GM18526 (cell line): ENCODE measurements around the gene CELSR1.

ENCODE experiments used
- POLR2A ChIP-seq: IDR thresholded peaks from 3 replicates; pipeline ENCODE4 v1.6.1; 2011; ENCODE audit not compliant: insufficient read length; ENCODE audit errors: extremely low read depth

CELSR1 gene

DNA sequence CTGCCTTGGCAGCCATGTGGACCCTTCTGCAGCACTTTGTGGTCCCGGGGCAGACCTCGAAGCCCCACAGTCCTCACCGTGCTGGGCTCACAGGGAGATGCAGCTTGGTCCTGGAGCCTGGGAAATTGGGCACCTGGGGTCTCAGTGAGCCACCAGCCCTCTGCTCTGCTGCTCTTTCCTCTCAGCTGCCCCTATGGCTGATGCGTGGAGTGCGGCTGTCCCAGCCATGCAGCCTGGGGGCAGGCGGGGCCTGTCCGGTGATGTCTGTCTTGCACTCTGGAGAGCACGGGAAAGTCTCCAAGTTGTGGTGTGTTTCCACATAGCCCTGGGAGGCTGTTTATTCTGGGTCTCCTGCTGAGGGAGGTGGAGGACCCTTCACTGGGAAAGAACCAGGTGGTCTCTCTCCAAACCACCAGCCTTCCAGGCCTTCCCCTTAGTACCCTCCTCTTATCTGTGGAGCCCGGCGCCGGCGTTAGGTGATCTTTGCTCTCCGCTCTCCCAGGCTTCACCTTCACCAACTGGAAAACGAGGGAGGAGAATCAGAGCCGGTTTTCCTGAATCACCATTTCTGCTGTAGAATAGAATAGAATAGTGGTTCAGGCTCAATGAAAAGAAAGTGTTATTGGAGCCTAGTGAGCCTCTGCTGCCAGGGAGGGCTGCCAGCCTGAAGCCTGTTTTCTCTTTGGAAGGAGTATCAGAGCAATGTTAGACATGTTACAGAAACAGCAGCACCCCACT lies 41.6 kb upstream of the CELSR1 start:
- TF ChIP-seq POLR2A: no peak

DNA sequence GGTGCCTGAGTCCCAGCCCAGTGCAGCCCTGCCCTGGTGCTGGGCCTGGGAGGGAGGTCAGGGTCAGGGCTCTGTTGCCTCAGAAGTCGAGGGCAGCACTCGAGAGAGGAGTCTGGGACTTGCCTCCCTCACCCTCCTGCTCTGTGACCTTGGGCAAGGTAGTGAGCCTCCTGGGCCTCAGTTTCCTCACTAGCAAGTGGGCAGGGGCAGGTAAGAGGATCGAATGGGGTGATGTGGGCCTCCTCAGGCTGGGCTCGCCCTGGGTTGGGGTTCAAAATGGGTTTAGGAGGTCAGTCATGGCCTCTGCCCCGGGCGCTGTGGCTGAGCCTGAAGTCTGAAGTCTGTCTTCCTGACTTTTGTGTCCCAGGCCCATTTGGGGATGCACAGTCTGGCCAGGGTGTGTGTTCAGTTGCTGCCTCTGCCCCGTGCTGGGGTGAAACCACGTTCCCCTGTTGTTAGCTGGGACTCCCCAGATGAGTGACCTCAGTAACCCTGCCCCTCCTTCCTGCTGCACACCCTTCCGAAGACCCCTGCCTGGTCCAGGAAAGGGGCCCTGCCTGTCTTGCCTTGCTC lies 40.9 kb upstream of the CELSR1 start:
- no peak for TF ChIP-seq POLR2A

DNA sequence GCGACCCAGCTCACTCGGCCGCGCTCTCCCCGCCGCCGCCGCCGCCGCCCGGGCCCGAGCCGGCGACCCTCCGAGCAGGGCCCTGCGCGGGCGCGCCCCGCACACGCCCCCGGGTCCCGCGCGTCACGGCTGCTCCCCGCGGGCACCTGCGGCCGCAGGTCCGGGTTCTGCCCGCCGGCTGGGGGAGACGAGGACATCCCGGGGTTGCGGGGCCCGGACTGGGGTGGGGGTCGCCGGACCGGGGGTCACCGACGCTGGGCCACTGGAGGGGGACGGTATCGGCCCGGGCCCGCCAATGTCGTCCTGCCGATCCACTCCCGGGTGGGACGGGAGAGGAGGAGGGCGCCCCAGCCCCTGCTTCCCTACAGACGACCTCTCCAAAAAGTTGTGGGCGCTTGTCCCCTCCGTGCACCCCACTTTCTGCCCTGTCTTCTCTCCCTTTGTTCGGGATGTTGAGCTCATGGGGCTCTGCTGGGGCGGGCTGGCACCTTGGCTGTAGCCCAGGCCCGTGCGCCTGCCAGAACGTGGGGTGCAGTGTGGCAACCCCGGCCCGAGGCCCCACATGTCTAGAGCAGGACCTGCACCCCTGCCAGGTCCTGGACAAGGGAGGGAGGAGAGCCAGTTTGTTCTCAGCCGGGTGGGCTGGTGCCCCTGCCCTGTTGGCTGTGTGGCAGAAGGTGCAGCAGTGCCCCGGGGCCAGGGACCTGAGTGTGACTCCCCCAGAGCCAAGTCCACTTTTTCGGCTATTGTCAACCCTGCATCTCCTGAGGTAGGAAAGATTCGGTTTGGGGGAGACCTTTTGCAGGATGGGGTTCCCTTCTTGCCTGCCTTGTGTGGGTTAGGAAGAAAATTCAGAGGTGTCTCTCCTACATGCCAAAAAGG lies 40.2 kb upstream of the CELSR1 start:
- no peak for TF ChIP-seq POLR2A

DNA sequence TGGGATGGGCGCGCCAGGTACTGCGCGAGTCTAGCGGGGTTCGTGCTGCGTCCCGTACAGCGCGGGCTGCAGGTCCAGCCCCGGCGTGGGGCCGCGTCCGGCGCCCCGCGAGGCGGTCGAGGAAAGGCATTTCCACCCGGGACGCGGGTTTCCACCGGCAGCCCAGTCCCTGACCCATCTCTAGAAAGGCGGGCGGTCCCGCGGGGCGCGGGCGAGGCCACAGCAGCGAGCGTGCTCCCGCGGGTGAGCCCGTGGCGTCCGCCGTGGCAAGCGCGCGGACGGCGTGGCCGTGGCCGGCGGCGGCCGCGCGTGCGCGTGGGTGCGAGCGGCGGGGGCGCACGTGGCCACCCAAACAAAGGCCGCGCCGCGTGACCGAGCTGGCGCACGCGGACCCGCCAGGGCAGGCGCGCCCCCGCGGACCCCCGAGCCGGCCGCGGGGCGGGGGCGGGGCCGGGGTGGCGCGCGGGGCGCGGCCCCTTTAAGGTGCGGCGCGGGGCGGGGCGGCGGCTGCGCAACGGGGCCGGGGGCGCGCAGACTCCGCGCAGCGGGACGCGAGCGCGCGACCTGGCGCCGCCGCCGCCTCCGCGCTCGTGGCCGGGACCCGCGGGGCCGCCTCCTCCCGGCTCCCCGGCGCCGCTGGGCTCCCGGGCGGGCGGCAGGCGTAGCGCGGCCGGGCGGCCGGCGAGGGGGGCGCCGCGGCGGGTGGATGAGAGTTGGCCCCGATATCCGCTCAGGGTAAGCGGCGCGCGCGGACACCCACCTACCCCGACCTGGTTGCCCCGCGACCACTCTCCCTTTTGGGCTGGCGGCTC lies 39.3 kb upstream of the CELSR1 start:
- TF ChIP-seq POLR2A: peak; percentile 21

DNA sequence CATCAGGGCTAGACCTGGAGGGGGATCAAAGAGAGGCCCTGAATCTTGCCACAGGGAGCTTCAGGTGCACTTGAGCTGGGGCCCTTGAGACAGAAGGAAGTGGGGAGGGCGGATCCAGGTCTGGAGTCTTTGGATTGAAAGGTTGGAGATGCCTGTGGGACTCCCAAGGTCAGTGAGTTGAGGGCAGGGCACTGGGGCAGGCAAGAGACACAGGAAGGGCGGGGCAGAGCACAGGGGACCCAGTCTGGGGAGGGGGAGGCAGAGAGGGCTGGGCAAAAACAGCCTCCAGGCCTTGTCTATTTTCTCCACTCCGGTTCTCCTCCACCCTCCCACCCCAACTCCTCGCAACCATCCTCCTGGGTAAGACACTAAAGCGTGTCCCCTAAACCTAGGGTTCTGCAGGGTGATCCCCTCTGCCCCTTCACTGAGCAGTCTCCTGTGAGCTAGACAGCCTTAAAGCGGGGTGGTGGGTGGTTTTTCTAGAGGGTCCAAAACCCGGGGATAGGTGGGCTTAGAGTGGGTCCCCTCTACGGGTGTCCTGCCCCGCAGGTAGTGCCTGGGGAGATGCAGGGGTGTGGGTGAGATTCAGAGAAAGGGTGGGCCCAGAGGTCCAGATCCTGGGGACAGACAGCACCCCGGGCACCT lies 38.6 kb upstream of the CELSR1 start:
- no peak for TF ChIP-seq POLR2A

DNA sequence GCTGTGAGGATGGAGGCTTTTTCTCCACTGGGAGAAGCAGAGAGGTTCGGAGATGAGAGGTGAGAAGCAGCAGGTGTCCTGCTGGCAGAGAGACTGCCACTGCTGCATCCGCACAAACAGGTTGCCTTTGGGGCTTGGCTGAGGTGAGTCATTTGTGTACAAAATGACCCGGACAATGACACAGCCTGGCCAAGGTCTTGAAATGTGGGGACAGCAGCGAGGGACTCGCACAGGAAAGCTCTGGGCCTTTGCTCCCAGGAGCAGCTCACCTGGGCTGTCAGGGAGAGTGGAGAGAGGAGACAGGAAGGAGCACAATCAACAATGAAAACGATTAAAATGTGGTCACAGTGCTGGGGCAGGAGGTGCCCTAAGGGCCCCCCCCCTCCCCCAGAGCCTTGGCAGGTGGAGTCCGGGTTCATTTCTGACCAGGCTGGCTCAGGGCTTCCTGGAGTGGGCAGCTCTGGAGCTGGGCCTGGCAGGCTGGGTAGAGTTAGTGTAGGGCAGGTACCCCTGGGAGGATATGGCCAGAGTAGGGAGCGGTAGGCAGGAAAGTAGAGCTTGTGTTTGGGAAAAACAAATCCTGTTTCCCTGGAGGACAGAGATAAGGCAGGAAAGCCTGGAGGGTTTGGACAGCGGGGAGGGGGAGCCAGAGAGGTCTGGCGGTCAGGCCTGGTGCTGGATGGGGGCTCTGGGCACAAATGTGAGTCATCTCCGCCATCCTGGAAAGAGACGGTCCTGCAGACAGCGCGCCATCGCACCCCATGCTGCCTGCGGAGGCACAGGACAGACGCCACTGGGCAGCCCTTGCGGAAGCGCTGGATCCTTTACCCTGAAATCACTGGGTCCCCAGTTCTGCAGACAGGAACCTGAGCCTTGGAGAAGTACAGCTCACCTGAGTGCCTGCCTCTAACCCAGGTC lies 37.8 kb upstream of the CELSR1 start:
- no peak for TF ChIP-seq POLR2A

DNA sequence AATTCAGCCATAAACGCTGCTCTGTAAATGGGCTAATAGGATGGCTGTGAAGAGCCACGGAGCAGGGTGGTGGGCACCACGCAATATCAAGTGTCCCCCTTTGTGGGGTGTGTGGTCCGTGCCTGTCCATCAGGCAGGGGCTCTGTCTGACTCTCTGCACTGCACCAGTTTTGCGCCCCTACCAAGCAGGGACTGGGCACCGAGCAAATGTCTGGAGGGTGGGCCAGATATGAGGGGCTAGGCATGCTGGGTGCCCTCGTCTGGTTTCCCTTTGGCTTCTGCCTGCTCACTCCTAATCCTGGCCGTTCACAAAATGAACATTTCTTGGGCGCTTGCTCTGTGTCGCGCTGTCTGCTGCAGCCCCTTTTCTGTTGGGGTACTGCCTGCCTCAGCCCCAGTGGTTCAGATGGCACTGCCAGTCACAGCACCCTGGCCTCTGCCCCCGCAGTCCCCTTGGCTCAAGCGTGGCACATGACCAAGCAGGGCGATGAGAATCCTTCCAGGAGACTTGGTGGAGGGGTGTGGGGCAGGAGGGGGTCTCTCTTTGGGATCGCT lies 37.1 kb upstream of the CELSR1 start:
- TF ChIP-seq POLR2A: no peak

DNA sequence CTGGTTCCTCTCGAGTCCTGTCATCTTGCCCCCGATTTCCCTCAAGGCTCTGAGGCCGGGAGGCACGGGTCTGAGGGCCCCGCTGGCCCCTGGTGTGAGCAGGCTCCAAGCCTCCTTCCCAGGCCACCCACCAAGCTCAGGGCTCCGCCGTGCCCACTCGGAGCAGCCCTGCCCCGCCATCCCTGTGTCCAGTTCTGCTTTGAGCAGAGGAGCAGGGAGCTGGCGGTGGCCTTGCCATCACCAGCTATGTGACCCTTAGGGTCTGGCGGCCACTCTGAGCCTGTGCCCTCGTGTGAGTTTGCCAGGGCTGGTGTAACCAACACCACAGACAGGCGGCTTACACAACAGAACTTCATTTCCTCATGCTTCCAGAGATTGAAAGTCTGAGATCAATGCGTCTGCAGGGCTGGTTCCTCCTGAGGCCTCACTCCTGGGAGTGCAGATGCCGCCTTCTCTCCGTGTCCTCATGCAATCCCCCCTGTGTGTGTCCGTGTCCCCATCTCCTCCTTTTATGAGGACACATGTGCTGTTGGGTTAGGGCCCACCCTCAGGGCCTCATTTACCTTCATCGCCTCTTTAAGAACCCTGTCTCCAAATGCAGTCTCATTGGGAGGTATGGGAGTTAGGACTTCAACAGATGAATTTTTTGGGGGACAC lies 36.5 kb upstream of the CELSR1 start:
- TF ChIP-seq POLR2A: no peak

DNA sequence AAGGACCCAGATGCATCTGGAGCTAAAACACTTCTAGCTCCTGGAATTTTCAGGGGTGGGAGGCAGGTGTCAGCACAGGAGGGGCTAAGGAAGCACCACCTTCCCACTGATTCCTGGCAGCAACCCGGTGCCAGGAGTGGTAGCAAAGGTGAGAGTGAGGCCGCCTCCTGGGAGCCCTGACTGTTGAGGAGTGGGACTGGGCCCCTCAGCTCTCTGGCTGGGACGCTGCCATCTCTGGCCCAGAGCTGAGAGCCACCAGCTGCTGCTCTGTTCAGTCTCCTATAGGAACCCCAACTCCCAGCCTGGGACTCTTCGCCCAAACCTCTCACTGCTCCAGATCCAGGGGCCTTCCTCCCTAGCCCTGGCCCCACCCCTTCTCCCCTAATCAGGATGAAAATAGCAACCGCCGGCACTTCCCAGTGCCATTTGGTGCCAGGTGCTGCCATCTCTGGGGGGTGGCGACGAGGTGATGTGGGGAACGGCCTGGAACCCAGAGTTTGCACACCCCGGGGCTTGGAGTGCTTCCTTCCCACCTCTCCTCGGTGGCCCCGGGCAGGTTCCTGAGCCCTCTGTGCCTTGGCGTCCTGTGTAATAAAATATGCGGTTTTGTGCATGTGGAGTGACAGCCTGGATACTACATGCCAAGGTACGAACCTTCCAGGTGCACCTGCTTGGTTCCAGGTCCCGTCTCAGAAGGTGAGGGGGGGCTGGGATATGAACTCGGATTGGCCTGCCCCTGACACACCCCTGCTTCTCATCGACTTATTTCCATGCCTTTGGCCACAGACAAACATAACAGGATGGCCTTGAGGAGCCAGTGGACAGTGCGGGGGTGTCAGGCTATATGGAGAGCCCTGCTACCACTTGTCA lies 35.7 kb upstream of the CELSR1 start:
- no peak for TF ChIP-seq POLR2A

DNA sequence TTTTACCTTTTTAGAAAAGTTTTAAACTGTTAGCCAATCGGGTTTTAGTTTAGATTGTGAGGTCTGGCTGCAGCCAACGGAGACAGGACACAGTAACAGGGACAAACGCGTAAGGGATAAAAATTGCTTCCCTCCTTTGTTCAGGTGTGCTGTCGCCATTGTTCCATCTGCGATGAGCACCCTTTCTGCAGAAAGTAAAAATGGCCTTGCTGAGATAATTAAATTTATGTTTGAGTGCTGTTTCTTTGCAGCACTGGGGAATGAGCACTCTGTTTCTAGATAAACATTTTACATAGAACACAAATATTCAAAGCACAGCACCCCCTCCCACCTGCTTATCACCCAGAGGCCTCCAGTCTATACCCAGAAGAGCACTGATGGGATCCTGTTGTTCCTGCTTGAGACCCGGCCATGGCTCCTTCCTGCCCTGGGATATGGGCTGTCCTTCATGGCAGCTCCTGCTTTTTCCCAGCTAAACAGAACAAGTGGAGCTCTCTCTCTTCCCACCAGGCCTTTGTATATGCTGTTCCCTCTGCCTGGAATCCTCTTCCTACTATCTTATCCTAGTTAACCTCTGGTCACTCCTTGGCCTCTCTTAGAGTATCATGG lies 34.3 kb upstream of the CELSR1 start:
- no peak for TF ChIP-seq POLR2A

DNA sequence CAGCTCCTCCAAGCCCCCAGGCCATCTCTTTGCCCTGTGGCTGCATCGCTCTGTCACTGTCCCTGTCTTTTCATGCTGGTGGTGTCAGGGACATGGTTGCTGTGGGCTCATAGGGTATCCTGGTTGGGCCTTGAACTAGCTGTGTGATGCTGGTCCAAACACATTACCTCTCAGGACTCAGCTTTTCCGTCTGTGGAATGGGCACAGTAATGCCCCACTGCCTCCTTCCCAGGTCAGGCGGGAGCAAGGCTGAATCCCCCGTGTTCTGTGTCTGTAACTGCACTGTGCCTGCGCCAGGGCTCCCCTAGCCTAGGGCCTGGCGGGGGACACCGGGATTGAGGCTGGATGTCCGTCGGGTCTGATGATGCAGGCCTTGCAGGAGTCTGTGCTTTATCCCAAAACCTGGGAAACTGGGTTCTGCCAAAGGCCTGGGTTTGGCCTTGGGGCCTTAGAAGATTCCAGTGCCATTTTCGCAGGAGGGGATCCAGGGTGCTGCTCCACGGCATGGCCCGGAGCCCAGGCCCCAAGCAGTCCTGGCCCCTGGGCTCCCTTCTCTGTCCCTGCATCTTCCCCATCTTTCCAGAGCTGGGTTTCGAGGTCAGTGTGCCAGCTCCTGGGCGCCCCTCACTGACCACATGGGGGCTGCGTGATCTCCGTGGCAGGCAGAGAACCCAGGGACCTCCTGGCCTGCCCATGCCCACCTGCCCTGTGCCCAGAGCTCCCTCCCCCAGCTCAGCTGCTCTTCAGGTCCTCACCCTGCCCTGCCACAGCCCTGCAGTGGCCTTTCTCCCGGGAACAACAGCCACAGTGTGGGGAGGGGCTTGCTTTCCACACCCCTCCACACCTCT lies 32.7 kb upstream of the CELSR1 start:
- no peak for TF ChIP-seq POLR2A
